ENCODE results near the gene PDE11A.

DNA sequence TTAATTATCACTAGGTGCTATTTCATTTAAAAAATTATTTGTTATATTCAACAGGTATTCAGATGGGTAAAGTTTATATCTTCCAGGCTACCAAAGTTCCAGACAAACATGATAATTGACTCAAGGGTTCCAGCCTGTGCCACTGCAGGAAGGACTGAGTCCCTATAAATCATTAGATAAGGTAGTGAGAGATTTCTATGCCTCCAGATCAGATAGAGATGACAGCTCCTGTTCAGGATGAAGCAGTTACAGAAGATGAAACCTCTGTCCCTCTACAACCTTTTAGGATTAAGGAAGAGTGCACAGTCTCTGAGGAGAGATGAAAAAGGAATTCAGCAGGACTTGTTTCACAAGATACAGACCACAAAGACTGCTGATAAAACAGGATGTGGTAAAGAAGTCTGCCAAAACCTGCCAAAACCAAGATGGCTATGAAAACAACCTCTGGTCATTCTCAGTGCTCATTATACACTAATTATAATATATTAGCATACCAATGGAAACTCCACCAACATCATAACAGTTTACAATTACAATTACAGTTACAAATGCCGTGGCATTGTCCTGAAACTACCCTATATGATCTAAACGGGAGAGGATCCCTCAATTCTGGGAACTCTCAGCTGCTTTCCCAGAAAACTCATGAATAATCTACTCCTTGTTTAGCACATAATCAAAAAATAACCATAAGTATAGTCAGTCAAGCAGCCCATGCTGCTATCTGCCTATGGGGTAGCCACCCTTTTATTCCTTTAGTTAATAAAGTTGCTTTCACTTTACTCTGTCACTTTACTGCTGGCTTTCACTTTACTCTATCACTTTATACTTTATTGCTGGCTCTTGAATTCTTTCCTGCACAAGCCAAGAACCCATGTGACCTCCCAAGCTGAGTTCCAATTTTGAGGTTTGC is 288.5 kb downstream of the PDE11A start:
- TF ChIP-seq, protein P1, sequence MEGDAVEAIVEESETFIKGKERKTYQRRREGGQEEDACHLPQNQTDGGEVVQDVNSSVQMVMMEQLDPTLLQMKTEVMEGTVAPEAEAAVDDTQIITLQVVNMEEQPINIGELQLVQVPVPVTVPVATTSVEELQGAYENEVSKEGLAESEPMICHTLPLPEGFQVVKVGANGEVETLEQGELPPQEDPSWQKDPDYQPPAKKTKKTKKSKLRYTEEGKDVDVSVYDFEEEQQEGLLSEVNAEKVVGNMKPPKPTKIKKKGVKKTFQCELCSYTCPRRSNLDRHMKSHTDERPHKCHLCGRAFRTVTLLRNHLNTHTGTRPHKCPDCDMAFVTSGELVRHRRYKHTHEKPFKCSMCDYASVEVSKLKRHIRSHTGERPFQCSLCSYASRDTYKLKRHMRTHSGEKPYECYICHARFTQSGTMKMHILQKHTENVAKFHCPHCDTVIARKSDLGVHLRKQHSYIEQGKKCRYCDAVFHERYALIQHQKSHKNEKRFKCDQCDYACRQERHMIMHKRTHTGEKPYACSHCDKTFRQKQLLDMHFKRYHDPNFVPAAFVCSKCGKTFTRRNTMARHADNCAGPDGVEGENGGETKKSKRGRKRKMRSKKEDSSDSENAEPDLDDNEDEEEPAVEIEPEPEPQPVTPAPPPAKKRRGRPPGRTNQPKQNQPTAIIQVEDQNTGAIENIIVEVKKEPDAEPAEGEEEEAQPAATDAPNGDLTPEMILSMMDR (IDR thresholded peaks at IDR 0.05) = no peak
- no peak for TF ChIP-seq POLR2A (IDR thresholded peaks at IDR 0.05)
